HL-60/S4 treated with phorbol 12-myristate 13-acetate at 8.2 ng/mL for 4 days and 3 days (cell line): Measurements from ENCODE around the gene CWF19L2.
"Not testable (repeated sequence)": the region's sequence is repeated elsewhere in the genome, so short reads cannot be mapped to it uniquely, and the experiment has no call there.

Experiments used
- in situ Hi-C: fragments of 300-500 bp; cut with MboI; formaldehyde crosslinking; loops from 2 replicates; pipeline ENCODE4 v1.15.0; 2022; ENCODE audit warnings: low sequenced_read_pairs

CWF19L2 gene

GRCh38 chr11:107439586-107440167, 17.9 kb downstream of the CWF19L2 start:
- in situ Hi-C loops, result no loop called here

GRCh38 chr11:107438148-107438547, 19.5 kb downstream of the CWF19L2 start:
- in situ Hi-C loops, result no loop called here

- in situ Hi-C loops, result no loop called here
Measured at GRCh38 chr11:107430525-107430924, 27.1 kb downstream of the CWF19L2 start.

GRCh38 chr11:107427569-107428180, 29.9 kb downstream of the CWF19L2 start:
- in situ Hi-C loops, result no loop called here

- in situ Hi-C loops, result no loop called here
Measured at GRCh38 chr11:107413352-107413751, 44.3 kb downstream of the CWF19L2 start.

- in situ Hi-C loops, result no loop called here
Measured at GRCh38 chr11:107408762-107409211, 48.8 kb downstream of the CWF19L2 start.

- in situ Hi-C loops, result no loop called here
Measured at GRCh38 chr11:107405260-107405659, 52.4 kb downstream of the CWF19L2 start.

- in situ Hi-C loops, result not testable (repeated sequence)
Measured at GRCh38 chr11:107401131-107401530, 56.5 kb downstream of the CWF19L2 start.

- in situ Hi-C loops, result no loop called here
Measured at GRCh38 chr11:107397357-107397756, 60.3 kb downstream of the CWF19L2 start.

GRCh38 chr11:107392611-107393010, 65.0 kb downstream of the CWF19L2 start:
- in situ Hi-C loops, result no loop called here

- in situ Hi-C loops, result not testable (repeated sequence)
Measured at GRCh38 chr11:107390701-107391100, 66.9 kb downstream of the CWF19L2 start.

- in situ Hi-C loops, result no loop called here
Measured at GRCh38 chr11:107387666-107388065, 70.0 kb downstream of the CWF19L2 start.

GRCh38 chr11:107385361-107385981, 72.2 kb downstream of the CWF19L2 start:
- in situ Hi-C loops, result no loop called here

- in situ Hi-C loops, result no loop called here
Measured at GRCh38 chr11:107384144-107384852, 73.3 kb downstream of the CWF19L2 start.

GRCh38 chr11:107372439-107372838, 85.2 kb downstream of the CWF19L2 start:
- in situ Hi-C loops, result no loop called here

- in situ Hi-C loops, result no loop called here
Measured at GRCh38 chr11:107370390-107370789, 87.2 kb downstream of the CWF19L2 start.

- in situ Hi-C loops, result no loop called here
Measured at GRCh38 chr11:107359701-107360100, 97.9 kb downstream of the CWF19L2 start.

- in situ Hi-C loops, result no loop called here
Measured at GRCh38 chr11:107357877-107358276, 99.7 kb downstream of the CWF19L2 start.

GRCh38 chr11:107354780-107355179, 102.8 kb downstream of the CWF19L2 start:
- in situ Hi-C loops, result no loop called here

GRCh38 chr11:107337917-107338316, 119.7 kb downstream of the CWF19L2 start:
- in situ Hi-C loops, result no loop called here

- in situ Hi-C loops, result no loop called here
Measured at GRCh38 chr11:107331728-107332127, 125.9 kb downstream of the CWF19L2 start.

- in situ Hi-C loops, result no loop called here
Measured at GRCh38 chr11:107329164-107329563, 128.5 kb downstream of the CWF19L2 start.
